Central memory CD8-positive, alpha-beta T cell (primary cell): Measurements from ENCODE around the gene LMTK2.

Experiments
- ATAC-seq: fragments of 150-1000 bp; cut with Tn5 transposase; replicated peaks from 2 replicates; pipeline ENCODE4 v1.10.0; 2022; ENCODE audit warnings: mild to moderate bottlenecking, moderate FRiP score, moderate number of reproducible peaks; ENCODE audit not compliant: poor library complexity, severe bottlenecking; ENCODE audit errors: extremely low read depth
- DNase-seq, 2 donors: peaks; one replicate each; pipeline ENCODE4 v3.0.0; 2021; ENCODE audit warnings: low spot score in 2 of 2
- H3K27ac Mint-ChIP-seq: one replicate; pipeline ENCODE4 v1.8.0; 2022; ENCODE audit warnings: low read depth, mild to moderate bottlenecking, moderate library complexity, mixed read lengths
- H3K27me3 Mint-ChIP-seq: one replicate; pipeline ENCODE4 v1.8.0; 2022; ENCODE audit warnings: mixed read lengths
- H3K36me3 Mint-ChIP-seq: one replicate; pipeline ENCODE4 v1.8.0; 2022; ENCODE audit warnings: mild to moderate bottlenecking, moderate library complexity, mixed read lengths; ENCODE audit not compliant: insufficient read depth
- H3K4me1 Mint-ChIP-seq: one replicate; pipeline ENCODE4 v1.8.0; 2022; ENCODE audit warnings: mixed read lengths
- H3K4me3 Mint-ChIP-seq: one replicate; pipeline ENCODE4 v1.8.0; 2022; ENCODE audit warnings: mild to moderate bottlenecking, moderate library complexity, mixed read lengths
- H3K9me3 Mint-ChIP-seq: one replicate; pipeline ENCODE4 v1.8.0; 2022; ENCODE audit warnings: mixed read lengths

LMTK2 gene

GRCh38 chr7:98106647-98107312, at the start of gene LMTK2:
Gene LMTK2, plus strand, starts transcription at chr7:98106862. Its CDS starts 316 bp downstream, at chr7:98107178.
- ATAC-seq (peak; percentile 100), DNase-seq (peak; percentile 96 to 99)
- peak within 1 kb of the TSS; percentile 97 for H3K4me3 Mint-ChIP-seq
- H3K27ac Mint-ChIP-seq: peak within 1 kb of the TSS; percentile 27
- H3K9me3 Mint-ChIP-seq: peaks cover 4% of the 10 kb centered on the region
- H3K36me3 Mint-ChIP-seq: peaks cover 9% of the 10 kb centered on the region
- H3K4me1 Mint-ChIP-seq: peaks cover 38% of the 10 kb centered on the region
- peaks cover 6% of the 10 kb centered on the region for H3K27me3 Mint-ChIP-seq

- Mint-ChIP-seq H3K27ac (no peak overlapping the region), H3K4me3 (no peak overlapping the region), H3K9me3 (no peaks in the 10 kb centered on the region), H3K4me1 (no peaks in the 10 kb centered on the region), H3K36me3 (no peaks in the 10 kb centered on the region), H3K27me3 (peaks cover 36% of the 10 kb centered on the region)
- no peak for DNase-seq
- ATAC-seq: no peak
Measured at GRCh38 chr7:98057157-98057556, 49.5 kb upstream of the LMTK2 start.

- H3K4me3 Mint-ChIP-seq: no peak overlapping the region
- DNase-seq: no peak
- H3K9me3 Mint-ChIP-seq: no peaks in the 10 kb centered on the region
- no peaks in the 10 kb centered on the region for H3K4me1 Mint-ChIP-seq
- no peaks in the 10 kb centered on the region for H3K36me3 Mint-ChIP-seq
- H3K27ac Mint-ChIP-seq: no peak overlapping the region
- H3K27me3 Mint-ChIP-seq: peaks cover 36% of the 10 kb centered on the region
- no peak for ATAC-seq
Measured at GRCh38 chr7:98058186-98058585, 48.5 kb upstream of the LMTK2 start.

GRCh38 chr7:98064233-98064632, 42.4 kb upstream of the LMTK2 start:
- H3K4me1 Mint-ChIP-seq: no peaks in the 10 kb centered on the region
- no peaks in the 10 kb centered on the region for H3K9me3 Mint-ChIP-seq
- ATAC-seq (no peak), DNase-seq (no peak)
- H3K27ac Mint-ChIP-seq: no peak overlapping the region
- peaks cover 43% of the 10 kb centered on the region for H3K27me3 Mint-ChIP-seq
- no peaks in the 10 kb centered on the region for H3K36me3 Mint-ChIP-seq
- no peak overlapping the region for H3K4me3 Mint-ChIP-seq

GRCh38 chr7:98066208-98066607, 40.5 kb upstream of the LMTK2 start:
- ATAC-seq (no peak), DNase-seq (no peak)
- Mint-ChIP-seq H3K4me3 (no peak overlapping the region), H3K36me3 (no peaks in the 10 kb centered on the region), H3K4me1 (no peaks in the 10 kb centered on the region), H3K27me3 (peaks cover 48% of the 10 kb centered on the region), H3K27ac (no peak overlapping the region), H3K9me3 (no peaks in the 10 kb centered on the region)

- DNase-seq (no peak), ATAC-seq (no peak)
- Mint-ChIP-seq H3K9me3 (no peaks in the 10 kb centered on the region), H3K36me3 (no peaks in the 10 kb centered on the region), H3K4me3 (no peak overlapping the region), H3K27me3 (peaks cover 52% of the 10 kb centered on the region), H3K4me1 (no peaks in the 10 kb centered on the region), H3K27ac (no peak overlapping the region)
Measured at GRCh38 chr7:98066934-98067507, 39.6 kb upstream of the LMTK2 start.

- H3K27ac Mint-ChIP-seq: no peak overlapping the region
Measured at GRCh38 chr7:98073047-98073446, 33.6 kb upstream of the LMTK2 start.

GRCh38 chr7:98075801-98076200, 30.9 kb upstream of the LMTK2 start:
- Mint-ChIP-seq H3K36me3 (no peaks in the 10 kb centered on the region), H3K4me1 (no peaks in the 10 kb centered on the region), H3K27ac (no peak overlapping the region), H3K9me3 (no peaks in the 10 kb centered on the region), H3K27me3 (peaks cover 36% of the 10 kb centered on the region), H3K4me3 (no peak overlapping the region)
- DNase-seq (no peak), ATAC-seq (no peak)

More at GRCh38 chr7:98073047-98073446, 33.6 kb upstream of the LMTK2 start:
- H3K36me3 Mint-ChIP-seq: no peaks in the 10 kb centered on the region
- H3K9me3 Mint-ChIP-seq: no peaks in the 10 kb centered on the region
- no peak for ATAC-seq
- H3K4me1 Mint-ChIP-seq: no peaks in the 10 kb centered on the region
- no peak for DNase-seq
- H3K4me3 Mint-ChIP-seq: no peak overlapping the region
- H3K27me3 Mint-ChIP-seq: peaks cover 33% of the 10 kb centered on the region

- Mint-ChIP-seq H3K36me3 (no peaks in the 10 kb centered on the region), H3K27ac (no peak overlapping the region), H3K4me1 (no peaks in the 10 kb centered on the region), H3K27me3 (peaks cover 28% of the 10 kb centered on the region), H3K4me3 (no peak overlapping the region), H3K9me3 (no peaks in the 10 kb centered on the region)
- no peak for ATAC-seq
- DNase-seq: no peak
Measured at GRCh38 chr7:98077762-98078161, 28.9 kb upstream of the LMTK2 start.

- Mint-ChIP-seq H3K9me3 (no peaks in the 10 kb centered on the region), H3K36me3 (no peaks in the 10 kb centered on the region), H3K4me1 (no peaks in the 10 kb centered on the region), H3K27ac (no peak overlapping the region), H3K4me3 (no peak overlapping the region), H3K27me3 (peaks cover 28% of the 10 kb centered on the region)
- DNase-seq (no peak), ATAC-seq (no peak)
Measured at GRCh38 chr7:98078197-98078870, 28.3 kb upstream of the LMTK2 start.

GRCh38 chr7:98079891-98080648, 26.6 kb upstream of the LMTK2 start:
- ATAC-seq: no peak
- no peaks in the 10 kb centered on the region for H3K4me1 Mint-ChIP-seq
- no peak overlapping the region for H3K27ac Mint-ChIP-seq

GRCh38 chr7:98081319-98081718, 25.3 kb upstream of the LMTK2 start:
- Mint-ChIP-seq H3K27me3 (peaks cover 46% of the 10 kb centered on the region), H3K36me3 (no peaks in the 10 kb centered on the region), H3K9me3 (no peaks in the 10 kb centered on the region), H3K27ac (no peak overlapping the region), H3K4me1 (no peaks in the 10 kb centered on the region), H3K4me3 (no peak overlapping the region)
- ATAC-seq: no peak
- no peak for DNase-seq

More at GRCh38 chr7:98079891-98080648, 26.6 kb upstream of the LMTK2 start:
- peaks cover 38% of the 10 kb centered on the region for H3K27me3 Mint-ChIP-seq
- H3K9me3 Mint-ChIP-seq: no peaks in the 10 kb centered on the region
- DNase-seq: no peak
- no peaks in the 10 kb centered on the region for H3K36me3 Mint-ChIP-seq
- no peak overlapping the region for H3K4me3 Mint-ChIP-seq
